Coronary artery (tissue), 2 donors: ENCODE results near the gene NDUFB7.
"Not testable (repeated sequence)": the region's sequence is repeated elsewhere in the genome, so short reads cannot be mapped to it uniquely, and the experiment has no call there.

Experiments used
- DNase-seq: peaks from one replicate; pipeline ENCODE4 v3.0.0-alpha.2; 2017; ENCODE audit warnings: low spot score
- H3K27ac ChIP-seq, 2 donors: fragments of 200-600 bp; sonication (generic); one replicate each; pipeline ENCODE4 v1.5.1; 2016 to 2019
- H3K4me3 ChIP-seq: fragments of 200-600 bp; sonication (generic); 2 replicates; pipeline ENCODE4 v1.5.1; 2016; ENCODE audit warnings: mild to moderate bottlenecking, moderate library complexity
- CTCF ChIP-seq: fragments of 200-600 bp; sonication (generic); IDR thresholded peaks from one replicate; pipeline ENCODE4 v1.5.1; 2019; ENCODE audit warnings: antibody characterized with exemption

The NDUFB7 gene

GRCh38 chr19:14571695-14572490 is at the start of gene NDUFB7:
TSS of gene NDUFB7 (minus strand) at chr19:14572066. CDS start at chr19:14572000, 66 bp downstream.
- Histone ChIP-seq H3K4me3 (peak within 1 kb of the TSS; percentile 82), H3K27ac (peak within 1 kb of the TSS; percentile 53 to 73)
- TF ChIP-seq CTCF: peak; percentile 48
- peak; percentile 93 for DNase-seq

DNA sequence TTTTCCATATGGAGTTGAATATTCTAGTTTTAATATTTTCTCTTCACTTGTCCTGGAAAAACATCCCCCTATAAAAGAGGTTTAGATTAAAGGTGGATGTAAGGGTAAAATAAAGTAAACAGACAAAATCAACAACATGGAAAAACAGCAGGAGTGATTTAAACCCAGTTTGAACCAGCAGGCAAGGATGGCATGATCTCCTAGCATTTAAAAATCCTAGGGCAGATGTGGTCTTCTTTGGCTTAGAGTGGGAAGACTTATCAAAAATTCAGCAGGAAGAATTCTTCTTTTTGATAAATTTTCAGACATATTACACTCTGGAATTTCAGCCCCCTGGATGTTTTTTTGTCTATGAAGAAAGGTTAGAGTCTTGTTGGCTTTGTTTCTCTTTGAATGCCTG is 47.5 kb upstream of the NDUFB7 start:
- no peak for TF ChIP-seq CTCF
- Histone ChIP-seq H3K27ac (no peak overlapping the region), H3K4me3 (no peak overlapping the region)
- no peak for DNase-seq

DNA sequence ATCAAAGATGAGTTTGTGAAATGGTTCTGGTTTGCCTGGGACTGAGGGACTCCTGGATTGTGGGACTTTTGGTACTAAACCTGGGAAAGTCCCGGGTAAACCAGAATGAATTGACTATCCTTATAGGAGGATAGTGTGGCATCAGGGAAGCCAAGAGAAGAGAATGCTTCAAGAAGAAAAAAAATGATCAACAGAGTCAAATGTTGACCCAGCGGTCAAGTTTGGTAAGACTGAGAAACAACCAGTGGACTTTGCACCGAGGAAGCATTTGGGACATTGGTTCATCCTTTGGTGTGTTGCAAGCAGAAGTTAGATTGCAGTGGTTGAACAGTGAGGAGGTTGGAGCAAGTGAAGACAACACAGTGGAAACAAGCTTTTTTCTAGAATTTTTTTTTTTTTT is 44.5 kb upstream of the NDUFB7 start:
- H3K4me3 ChIP-seq: no peak overlapping the region
- no peak overlapping the region for H3K27ac ChIP-seq
- no peak for DNase-seq
- TF ChIP-seq CTCF: no peak

- TF ChIP-seq CTCF: no peak
- Histone ChIP-seq H3K27ac (no peak overlapping the region), H3K4me3 (no peak overlapping the region)
- DNase-seq: no peak
Observed at GRCh38 chr19:14615623-14616022, 43.8 kb upstream of the NDUFB7 start.

GRCh38 chr19:14614099-14614412 is 42.2 kb upstream of the NDUFB7 start:
- TF ChIP-seq CTCF: no peak
- Histone ChIP-seq H3K27ac (no peak overlapping the region), H3K4me3 (no peak overlapping the region)
- DNase-seq: no peak

DNA sequence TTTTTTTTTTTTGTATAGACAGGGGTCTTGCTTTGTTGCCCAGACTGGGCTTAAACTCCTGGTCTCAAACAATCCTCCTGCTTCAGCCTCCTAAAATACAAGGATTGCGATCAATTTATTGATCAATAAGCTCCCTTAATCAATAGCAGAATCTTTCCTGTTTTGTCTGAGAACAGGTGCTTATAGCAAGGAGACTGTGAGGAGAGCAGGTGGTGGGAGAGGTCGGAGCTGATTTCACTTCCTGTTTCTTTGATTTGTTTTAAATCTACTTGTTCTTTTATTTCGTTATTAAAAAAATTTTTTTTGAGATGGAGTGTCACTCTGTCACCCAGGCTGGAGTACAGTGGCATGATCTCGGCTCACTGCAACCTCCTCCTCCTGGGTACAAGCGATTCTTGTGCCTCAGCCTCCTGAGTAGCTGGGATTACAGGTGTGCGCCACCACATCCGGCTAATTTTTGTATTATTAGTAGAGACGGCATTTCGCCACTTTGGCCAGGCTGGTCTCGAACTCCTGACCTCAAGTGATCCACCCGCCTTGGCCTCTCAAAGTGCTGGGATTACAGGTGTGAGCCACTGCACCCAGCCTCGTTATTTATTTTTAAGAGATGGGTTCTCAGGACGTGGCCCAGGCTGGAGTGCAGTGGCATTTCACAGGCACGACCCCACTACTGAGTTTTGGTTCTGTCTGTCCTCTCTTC is 41.7 kb upstream of the NDUFB7 start:
- DNase-seq, H3K27ac ChIP-seq, H3K4me3 ChIP-seq: not testable (repeated sequence)

DNA sequence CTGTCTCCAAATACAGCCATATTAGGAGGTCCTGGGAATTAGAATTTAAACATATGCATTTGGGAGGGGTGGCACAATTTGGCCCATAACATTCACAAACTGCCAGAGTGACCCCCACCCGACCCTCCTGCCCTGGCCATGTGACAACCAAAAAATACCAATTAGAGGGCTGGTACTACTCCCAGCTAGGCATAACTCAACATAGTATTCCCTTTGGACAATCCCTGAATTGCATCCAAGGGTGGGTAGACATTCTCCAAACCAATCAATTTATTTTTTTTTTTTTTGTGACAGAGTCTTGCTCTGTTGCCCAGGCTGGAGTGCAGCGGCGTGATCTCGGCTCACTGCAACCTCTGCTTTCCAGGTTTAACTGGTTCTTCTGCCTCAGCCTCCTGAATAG is 40.8 kb upstream of the NDUFB7 start:
- H3K27ac ChIP-seq: no peak overlapping the region
- DNase-seq: no peak

GRCh38 chr19:14612242-14612641 is 40.4 kb upstream of the NDUFB7 start:
- not testable (repeated sequence) for H3K4me3 ChIP-seq, H3K27ac ChIP-seq, DNase-seq

More for the DNA sequence above, 40.8 kb upstream of the NDUFB7 start:
- no peak for TF ChIP-seq CTCF
- H3K4me3 ChIP-seq: no peak overlapping the region
